K562 (cell line): ENCODE results near the gene PMEPA1. TPM values are rescaled to one million over a fixed set of nuclear protein-coding genes. Genes with fewer than 3 reads are reported as not detected.

ENCODE experiments used
- ATAC-seq: fragments of 200-7000 bp; cut with Tn5 transposase; 3 replicates; pipeline ENCODE4 v1.9.1; 2020; ENCODE audit warnings: moderate library complexity
- BruUV-seq: library from RNA; stranded (reverse); fragments of 400-500 nt; replicated peaks from 2 replicates; lab custom pipeline; 2021; lab: Mats Ljungman, UMichigan
- CTCF ChIA-PET: fragments of 300-600 bp; formaldehyde crosslinking; extraction: SDS; loops from one replicate; lab custom pipeline; 2021; ENCODE audit warnings: low intra/inter-chr PET ratio; lab: Yijun Ruan, JAX
- POLR2A ChIA-PET: fragments of 300-600, 350-650 bp; sonication (Branson Sonifier 250); formaldehyde crosslinking; extraction: SDS; loops from one replicate; lab custom pipeline; 2021; ENCODE audit warnings: antibody characterized with exemption, inconsistent platforms; lab: Yijun Ruan, JAX
- DNase-seq, 4 experiments: peaks; one replicate each; pipeline versions ENCODE4 v3.0.0 to v3.0.0-alpha.2; 2011 to 2018; ENCODE audit warnings: low spot score in 3 of 4, mixed read lengths in 3 of 4; ENCODE audit errors: extremely low read depth in 1 of 4
- FAIRE-seq: peaks from 2 replicates; lab custom pipeline; 2011; peaks lifted over from hg19 to GRCh38; lab: Jason Lieb, UNC
- H2AFZ ChIP-seq: 2 replicates; pipeline ENCODE4 v1.6.0; 2011; ENCODE audit warnings: low read depth, low read length, control low read depth, inconsistent platforms
- H3K27ac ChIP-seq: fragments of 200-600 bp; 3 replicates; pipeline ENCODE4 v1.8.0; 2011; ENCODE audit warnings: low read depth, mild to moderate bottlenecking, control low read depth, inconsistent platforms, low read length, moderate library complexity, mixed read lengths; ENCODE audit errors: extremely low read depth
- H3K27me3 ChIP-seq, 2 experiments: fragments of 300-600 bp in 1 of 2; 2 replicates in 1 of 2; 3 replicates in 1 of 2; pipeline versions ENCODE4 v1.6.0 to v1.8.0; 2011; ENCODE audit warnings: inconsistent platforms in 2 of 2, low read length in 2 of 2, mild to moderate bottlenecking in 1 of 2, mixed read lengths in 1 of 2, moderate library complexity in 1 of 2; ENCODE audit not compliant: control insufficient read depth in 2 of 2, insufficient read depth in 2 of 2
- H3K36me3 ChIP-seq: fragments of 300-600 bp; 3 replicates; pipeline ENCODE4 v1.8.0; 2011; ENCODE audit warnings: mild to moderate bottlenecking, low read length, inconsistent platforms; ENCODE audit not compliant: control insufficient read depth, insufficient read depth
- H3K4me1 ChIP-seq, 2 experiments: fragments of 200-600 bp in 1 of 2; replicated peaks in 1 of 2; 2 replicates in 1 of 2; 3 replicates in 1 of 2; pipeline versions ENCODE4 v1.5.1 to v1.8.0; 2011; ENCODE audit warnings: inconsistent platforms in 2 of 2, low read length in 2 of 2, mild to moderate bottlenecking in 1 of 2, mixed read lengths in 1 of 2, moderate library complexity in 1 of 2; ENCODE audit not compliant: control insufficient read depth in 2 of 2, insufficient read depth in 2 of 2
- H3K4me2 ChIP-seq: 2 replicates; pipeline ENCODE4 v1.6.1; 2011; ENCODE audit warnings: low read length, control low read depth, inconsistent platforms, mixed read lengths; ENCODE audit not compliant: insufficient read depth
- H3K4me3 ChIP-seq: fragments of 200-600 bp; sonication (generic), shearing (Covaris generic); 2 replicates; pipeline ENCODE4 v1.5.1; 2016; ENCODE audit warnings: control low read depth, inconsistent platforms
- H3K79me2 ChIP-seq: fragments of 200-600 bp; 3 replicates; pipeline ENCODE4 v1.8.0; 2011; ENCODE audit warnings: low read length, inconsistent platforms; ENCODE audit not compliant: control insufficient read depth, insufficient read depth
- H3K9ac ChIP-seq, 2 experiments: 2 replicates each; pipeline versions ENCODE4 v1.6.0 to v1.6.1; 2011; ENCODE audit warnings: low read depth in 2 of 2, low read length in 2 of 2, control low read depth in 1 of 2, inconsistent platforms in 1 of 2, mild to moderate bottlenecking in 1 of 2, mixed read lengths in 1 of 2; ENCODE audit not compliant: insufficient read depth in 1 of 2
- H3K9me1 ChIP-seq: one replicate; pipeline ENCODE4 v1.6.0; 2011; ENCODE audit warnings: inconsistent platforms, mild to moderate bottlenecking, low read length, moderate library complexity; ENCODE audit not compliant: control insufficient read depth, insufficient read depth
- H3K9me3 ChIP-seq: replicated peaks from 2 replicates; pipeline ENCODE4 v1.5.1; 2011; ENCODE audit warnings: low read depth, low read length, inconsistent platforms; ENCODE audit not compliant: control insufficient read depth, insufficient read depth
- H4K20me1 ChIP-seq: replicated peaks from 2 replicates; pipeline ENCODE4 v1.6.1; 2011; ENCODE audit warnings: low read length, inconsistent platforms, mixed read lengths; ENCODE audit not compliant: control insufficient read depth, insufficient read depth
- E2F1 ChIP-seq: sonication (generic); formaldehyde crosslinking; IDR thresholded peaks from 2 replicates; pipeline ENCODE4 v1.8.1; 2023; ENCODE audit warnings: mild to moderate bottlenecking, missing genetic modification reagents, moderate library complexity
- EWSR1 ChIP-seq: fragments of 450-650 bp; IDR thresholded peaks from 2 replicates; pipeline ENCODE4 v1.6.1; 2018; ENCODE audit warnings: borderline replicate concordance, mild to moderate bottlenecking, low read depth, moderate library complexity; ENCODE audit not compliant: partially characterized antibody
- HIVEP1 ChIP-seq: fragments of 250-450 bp; sonication (Bioruptor Pico); IDR thresholded peaks from 2 replicates; pipeline ENCODE4 v1.4.0; 2020; ENCODE audit warnings: mild to moderate bottlenecking
- HMGXB4 ChIP-seq: sonication (generic); formaldehyde crosslinking; IDR thresholded peaks from 2 replicates; pipeline ENCODE4 v1.8.1; 2023; ENCODE audit warnings: mild to moderate bottlenecking, missing genetic modification reagents
- NEUROD1 ChIP-seq: fragments of 150-350 bp; IDR thresholded peaks from 2 replicates; pipeline ENCODE4 v1.6.1; 2014; ENCODE audit warnings: borderline replicate concordance, low read length, low read depth; ENCODE audit not compliant: partially characterized antibody
- NFRKB ChIP-seq: fragments of 450-650 bp; IDR thresholded peaks from 2 replicates; pipeline ENCODE4 v1.6.1; 2016; ENCODE audit warnings: low read depth
- PCBP1 ChIP-seq: fragments of 200-400 bp; formaldehyde crosslinking; IDR thresholded peaks from 2 replicates; pipeline ENCODE4 v1.6.1; 2018; ENCODE audit warnings: mild to moderate bottlenecking, low read depth, low read length; ENCODE audit not compliant: poor library complexity, severe bottlenecking
- SMARCC2 ChIP-seq: fragments of 450-650 bp; IDR thresholded peaks from 2 replicates; pipeline ENCODE4 v1.6.1; 2017; ENCODE audit warnings: antibody characterized with exemption, moderate library complexity, mild to moderate bottlenecking, low read depth
- SRSF9 ChIP-seq: fragments of 200-400 bp; formaldehyde crosslinking; IDR thresholded peaks from 2 replicates; pipeline ENCODE4 v1.6.1; 2017; ENCODE audit warnings: low read depth, low read length, borderline replicate concordance
- TRIM28 ChIP-seq: fragments of 450-650 bp; IDR thresholded peaks from 2 replicates; pipeline ENCODE4 v1.6.1; 2017
- YBX1 ChIP-seq: fragments of 450-650 bp; IDR thresholded peaks from 2 replicates; pipeline ENCODE4 v1.7.1; 2016; ENCODE audit warnings: mild to moderate bottlenecking
- ZNF561 ChIP-seq: fragments of 450-650 bp; formaldehyde crosslinking; conservative IDR thresholded peaks from 2 replicates; pipeline ENCODE4 v1.4.0; 2020; ENCODE audit warnings: mild to moderate bottlenecking, moderate library complexity
- WGBS: fragments of 100-300 bp; shearing (Covaris generic); methylation state at CpG from one replicate; pipeline ENCODE4 v1.1.6; 2016; ENCODE audit warnings: low coverage, mixed read lengths; ENCODE audit not compliant: insufficient coverage; ENCODE audit errors: missing lambda C conversion rate; 5-methylcytosine and 5-hydroxymethylcytosine counted together
- in situ Hi-C: fragments of 300-500 bp; cut with MboI; formaldehyde crosslinking; loops from 4 replicates; pipeline ENCODE4 v1.15.0; 2018; ENCODE audit warnings: inconsistent platforms, mixed read lengths
- intact Hi-C: fragments of 100-400 bp; cut with micrococcal nuclease; formaldehyde crosslinking; loops from 2 replicates; pipeline ENCODE4 v1.14.2; 2022
- polyA plus RNA-seq, 8 experiments: library from polyadenylated mRNA; depleted of rRNA in 4 of 8; stranded (reverse) in 5 of 8; unstranded in 3 of 8; fragments of >200 nt; fragmentation: Nextera tagmentation in 2 of 8; fragmentation: Illumina TruSeq in 1 of 8; extraction: Ambion mirVana in 2 of 8; extraction: Trizol in 1 of 8; gene quantifications; 2 replicates each; pipeline versions ENCODE4 v1.2.1 to v1.2.3, GENCODE V29; 2011 to 2014; ENCODE audit warnings: inconsistent platforms in 1 of 8, missing spikeins in 1 of 8
- total RNA-seq, 7 experiments: library from RNA; depleted of rRNA in 6 of 7; stranded (reverse); fragments of >200 nt in 6 of 7; fragmentation: Illumina TruSeq in 2 of 7; extraction: Trizol in 2 of 7; gene quantifications; 2 replicates each; pipeline versions ENCODE4 v1.2.1 to v1.2.3, GENCODE V29; 2011 to 2021; ENCODE audit warnings: low replicate concordance in 1 of 7
- TF ChIP-seq, protein P1 (sequence below): fragments of 250-450 bp; sonication (Bioruptor Pico); IDR thresholded peaks from 2 replicates; pipeline ENCODE4 v1.8.0; 2022; ENCODE audit warnings: moderate library complexity, mild to moderate bottlenecking, inconsistent platforms
- TF ChIP-seq, protein P2 (sequence below): sonication (generic); formaldehyde crosslinking; IDR thresholded peaks from 2 replicates; pipeline ENCODE4 v1.8.1; 2023; ENCODE audit warnings: missing genetic modification reagents, mild to moderate bottlenecking, borderline replicate concordance

The PMEPA1 gene
- total and polyA plus RNA-seq, 9 of the 15 experiments (the other 6 are each of a cell fraction or from before 2014, with no cell fraction given), result 0.16 TPM; not detected in 8

GRCh38 chr20:57738053-57738452 is 28.2 kb upstream of the PMEPA1 start:
- in situ Hi-C loops, result no loop called here
- Histone ChIP-seq H3K4me1 (no peaks in the 10 kb centered on the region; a peak in 1 of 5 replicates), H3K9ac (no peak overlapping the region), H3K9me3 (no peaks in the 10 kb centered on the region), H3K4me2 (no peak overlapping the region), H3K4me3 (no peak overlapping the region), H4K20me1 (no peaks in the 10 kb centered on the region), H3K36me3 (no peaks in the 10 kb centered on the region), H2AFZ (no peak overlapping the region), H3K27ac (no peak overlapping the region)
- ChIA-PET CTCF (no interaction called here), POLR2A (no interaction called here)
- ATAC-seq (no peak), FAIRE-seq (no peak), DNase-seq (no peak)
- 2% methylated on average over 2 of the region's 2 CpGs for WGBS
- TF ChIP-seq PCBP1 (no peak), TRIM28 (no peak), E2F1 (no peak), SRSF9 (no peak), ZNF561 (no peak), SMARCC2 (no peak), EWSR1 (no peak), HIVEP1 (CRISPR knock-in tag) (no peak), NEUROD1 (no peak), HMGXB4 (CRISPR knock-in tag) (no peak), NFRKB (no peak), YBX1 (no peak)
- TF ChIP-seq, protein P1, sequence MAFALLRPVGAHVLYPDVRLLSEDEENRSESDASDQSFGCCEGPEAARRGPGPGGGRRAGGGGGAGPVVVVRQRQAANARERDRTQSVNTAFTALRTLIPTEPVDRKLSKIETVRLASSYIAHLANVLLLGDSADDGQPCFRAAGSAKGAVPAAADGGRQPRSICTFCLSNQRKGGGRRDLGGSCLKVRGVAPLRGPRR (CRISPR knock-in tag), result no peak
- TF ChIP-seq, protein P2, sequence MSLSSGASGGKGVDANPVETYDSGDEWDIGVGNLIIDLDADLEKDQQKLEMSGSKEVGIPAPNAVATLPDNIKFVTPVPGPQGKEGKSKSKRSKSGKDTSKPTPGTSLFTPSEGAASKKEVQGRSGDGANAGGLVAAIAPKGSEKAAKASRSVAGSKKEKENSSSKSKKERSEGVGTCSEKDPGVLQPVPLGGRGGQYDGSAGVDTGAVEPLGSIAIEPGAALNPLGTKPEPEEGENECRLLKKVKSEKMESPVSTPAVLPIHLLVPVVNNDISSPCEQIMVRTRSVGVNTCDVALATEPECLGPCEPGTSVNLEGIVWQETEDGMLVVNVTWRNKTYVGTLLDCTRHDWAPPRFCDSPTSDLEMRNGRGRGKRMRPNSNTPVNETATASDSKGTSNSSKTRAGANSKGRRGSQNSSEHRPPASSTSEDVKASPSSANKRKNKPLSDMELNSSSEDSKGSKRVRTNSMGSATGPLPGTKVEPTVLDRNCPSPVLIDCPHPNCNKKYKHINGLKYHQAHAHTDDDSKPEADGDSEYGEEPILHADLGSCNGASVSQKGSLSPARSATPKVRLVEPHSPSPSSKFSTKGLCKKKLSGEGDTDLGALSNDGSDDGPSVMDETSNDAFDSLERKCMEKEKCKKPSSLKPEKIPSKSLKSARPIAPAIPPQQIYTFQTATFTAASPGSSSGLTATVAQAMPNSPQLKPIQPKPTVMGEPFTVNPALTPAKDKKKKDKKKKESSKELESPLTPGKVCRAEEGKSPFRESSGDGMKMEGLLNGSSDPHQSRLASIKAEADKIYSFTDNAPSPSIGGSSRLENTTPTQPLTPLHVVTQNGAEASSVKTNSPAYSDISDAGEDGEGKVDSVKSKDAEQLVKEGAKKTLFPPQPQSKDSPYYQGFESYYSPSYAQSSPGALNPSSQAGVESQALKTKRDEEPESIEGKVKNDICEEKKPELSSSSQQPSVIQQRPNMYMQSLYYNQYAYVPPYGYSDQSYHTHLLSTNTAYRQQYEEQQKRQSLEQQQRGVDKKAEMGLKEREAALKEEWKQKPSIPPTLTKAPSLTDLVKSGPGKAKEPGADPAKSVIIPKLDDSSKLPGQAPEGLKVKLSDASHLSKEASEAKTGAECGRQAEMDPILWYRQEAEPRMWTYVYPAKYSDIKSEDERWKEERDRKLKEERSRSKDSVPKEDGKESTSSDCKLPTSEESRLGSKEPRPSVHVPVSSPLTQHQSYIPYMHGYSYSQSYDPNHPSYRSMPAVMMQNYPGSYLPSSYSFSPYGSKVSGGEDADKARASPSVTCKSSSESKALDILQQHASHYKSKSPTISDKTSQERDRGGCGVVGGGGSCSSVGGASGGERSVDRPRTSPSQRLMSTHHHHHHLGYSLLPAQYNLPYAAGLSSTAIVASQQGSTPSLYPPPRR, result no peak
- TF ChIP-seq, all 486 proteins: peak for 0
- Histone ChIP-seq H3K27me3 (peaks cover 0 to 24% of the 10 kb centered on the region in 2 experiments; a peak in 3 of 5 replicates), H3K79me2 (no peaks in the 10 kb centered on the region), H3K9me1 (no peaks in the 10 kb centered on the region)
- BruUV-seq, result no TSS peak
- intact Hi-C loops, result no loop called here
